Stomach smooth muscle (tissue), 2 donors: ENCODE measurements around the gene TCEANC2.
"Not testable (repeated sequence)": the region's sequence is repeated elsewhere in the genome, so short reads cannot be mapped to it uniquely, and the experiment has no call there.

ENCODE experiments used
- H3K27ac ChIP-seq: one replicate; pipeline ENCODE4 v1.7.0; 2013; ENCODE audit warnings: mild to moderate bottlenecking, low read length, inconsistent platforms
- H3K27me3 ChIP-seq, 2 donors: one replicate each; pipeline ENCODE4 v1.7.0; 2013; ENCODE audit warnings: low read length in 2 of 2; ENCODE audit not compliant: insufficient read depth in 2 of 2, control insufficient read depth in 1 of 2
- H3K36me3 ChIP-seq, 2 donors: one replicate each; pipeline ENCODE4 v1.7.0; 2013; ENCODE audit warnings: low read length in 2 of 2; ENCODE audit not compliant: control insufficient read depth in 2 of 2, insufficient read depth in 2 of 2
- H3K4me1 ChIP-seq: one replicate; pipeline ENCODE4 v1.7.0; 2013; ENCODE audit warnings: low read length; ENCODE audit not compliant: control insufficient read depth, insufficient read depth
- H3K4me3 ChIP-seq, 2 donors: one replicate each; pipeline ENCODE4 v1.7.0; 2013; ENCODE audit warnings: low read length in 2 of 2
- H3K9ac ChIP-seq, 2 donors: one replicate each; pipeline ENCODE4 v1.7.0; 2013; ENCODE audit warnings: low read length in 2 of 2, mild to moderate bottlenecking in 1 of 2
- H3K9me3 ChIP-seq, 2 donors: one replicate each; pipeline ENCODE4 v1.7.0; 2013; ENCODE audit warnings: low read length in 2 of 2; ENCODE audit not compliant: control insufficient read depth in 2 of 2
- donor health status: healthy.
- donor health status: Pancreatic carcinoma.

Gene TCEANC2

GRCh38 chr1:54052934-54053744 lies at the start of gene TCEANC2, which contains the start of gene TMEM59:
TSS of gene TCEANC2 (plus strand) at chr1:54053608. CDS start at chr1:54054423, 815 bp downstream.
TSS of gene TMEM59 (minus strand) at chr1:54053204. CDS start at chr1:54053188, 16 bp downstream.
- Histone ChIP-seq H3K9ac (peak within 1 kb of the TSS; percentile 96 to 100), H3K9me3 (no peaks in the 10 kb centered on the region), H3K36me3 (peaks cover 0 to 3% of the 10 kb centered on the region in 2 donors), H3K27me3 (no peaks in the 10 kb centered on the region), H3K4me1 (peaks cover 24% of the 10 kb centered on the region), H3K4me3 (peak within 1 kb of the TSS; percentile 100), H3K27ac (peak within 1 kb of the TSS; percentile 95)

GRCh38 chr1:54003750-54004480 lies 49.5 kb upstream of the TCEANC2 start:
- not testable (repeated sequence) for H3K9me3 ChIP-seq, H3K4me1 ChIP-seq, H3K36me3 ChIP-seq, H3K4me3 ChIP-seq, H3K9ac ChIP-seq, H3K27ac ChIP-seq, H3K27me3 ChIP-seq

- Histone ChIP-seq H3K36me3 (no peaks in the 10 kb centered on the region), H3K27ac (no peak overlapping the region), H3K9me3 (no peaks in the 10 kb centered on the region), H3K27me3 (peaks cover 0 to 6% of the 10 kb centered on the region in 2 donors), H3K4me3 (no peak overlapping the region), H3K4me1 (no peaks in the 10 kb centered on the region), H3K9ac (no peak overlapping the region)
Observed at GRCh38 chr1:54004481-54005049, 48.8 kb upstream of the TCEANC2 start.

- Histone ChIP-seq H3K4me3 (no peak overlapping the region), H3K9me3 (no peaks in the 10 kb centered on the region), H3K36me3 (no peaks in the 10 kb centered on the region), H3K27me3 (peaks cover 0 to 9% of the 10 kb centered on the region in 2 donors), H3K27ac (no peak overlapping the region), H3K9ac (no peak overlapping the region), H3K4me1 (no peaks in the 10 kb centered on the region)
Observed at GRCh38 chr1:54006508-54006907, 46.9 kb upstream of the TCEANC2 start.

- Histone ChIP-seq H3K27ac (no peak overlapping the region), H3K36me3 (no peaks in the 10 kb centered on the region), H3K4me1 (no peaks in the 10 kb centered on the region), H3K27me3 (peaks cover 0 to 11% of the 10 kb centered on the region in 2 donors), H3K9me3 (no peaks in the 10 kb centered on the region), H3K4me3 (no peak overlapping the region), H3K9ac (no peak overlapping the region)
Observed at GRCh38 chr1:54007613-54008012, 45.8 kb upstream of the TCEANC2 start.

GRCh38 chr1:54008876-54009275 lies 44.5 kb upstream of the TCEANC2 start:
- Histone ChIP-seq H3K27ac (no peak overlapping the region), H3K9me3 (no peaks in the 10 kb centered on the region), H3K4me1 (no peaks in the 10 kb centered on the region), H3K4me3 (no peak overlapping the region), H3K9ac (no peak overlapping the region), H3K27me3 (peaks cover 4 to 13% of the 10 kb centered on the region in 2 donors), H3K36me3 (no peaks in the 10 kb centered on the region)

GRCh38 chr1:54009406-54009805 lies 44.0 kb upstream of the TCEANC2 start:
- Histone ChIP-seq H3K4me3 (no peak overlapping the region), H3K27me3 (peaks cover 4 to 13% of the 10 kb centered on the region in 2 donors), H3K27ac (no peak overlapping the region), H3K4me1 (no peaks in the 10 kb centered on the region), H3K36me3 (no peaks in the 10 kb centered on the region), H3K9me3 (no peaks in the 10 kb centered on the region), H3K9ac (no peak overlapping the region)

GRCh38 chr1:54010415-54011117 lies 42.8 kb upstream of the TCEANC2 start:
- peaks cover 8 to 13% of the 10 kb centered on the region in 2 donors for H3K27me3 ChIP-seq

GRCh38 chr1:54011316-54012007 lies 41.9 kb upstream of the TCEANC2 start:
- no peak overlapping the region for H3K4me3 ChIP-seq
- H3K27me3 ChIP-seq = peaks cover 8 to 15% of the 10 kb centered on the region in 2 donors
- H3K9me3 ChIP-seq = no peaks in the 10 kb centered on the region
- H3K4me1 ChIP-seq = no peaks in the 10 kb centered on the region
- H3K9ac ChIP-seq = no peak overlapping the region
- no peaks in the 10 kb centered on the region for H3K36me3 ChIP-seq
- no peak overlapping the region for H3K27ac ChIP-seq

More at GRCh38 chr1:54010415-54011117, 42.8 kb upstream of the TCEANC2 start:
- H3K4me1 ChIP-seq = no peaks in the 10 kb centered on the region
- no peak overlapping the region for H3K27ac ChIP-seq
- H3K36me3 ChIP-seq = no peaks in the 10 kb centered on the region
- H3K9me3 ChIP-seq = no peaks in the 10 kb centered on the region
- H3K4me3 ChIP-seq = no peak overlapping the region
- no peak overlapping the region for H3K9ac ChIP-seq

GRCh38 chr1:54012008-54012325 lies 41.4 kb upstream of the TCEANC2 start:
- Histone ChIP-seq H3K9me3 (no peaks in the 10 kb centered on the region), H3K4me1 (no peaks in the 10 kb centered on the region), H3K4me3 (no peak overlapping the region), H3K27ac (no peak overlapping the region), H3K36me3 (no peaks in the 10 kb centered on the region), H3K9ac (no peak overlapping the region), H3K27me3 (peaks cover 8 to 15% of the 10 kb centered on the region in 2 donors)
